ENCODE data around the gene SLC29A3.

GRCh38 chr10:71378336-71379117 is 59.5 kb downstream of the SLC29A3 start:
- no peak for TF ChIP-seq TAF1 (IDR thresholded peaks at IDR 0.05; ENCODE audit: low read depth)
- no peak for TF ChIP-seq REST (IDR thresholded peaks at IDR 0.05; ENCODE audit: low read depth)
- TF ChIP-seq YY1 (IDR thresholded peaks at IDR 0.05; ENCODE audit: low read depth): no peak
- no peak for TF ChIP-seq EP300 (IDR thresholded peaks at IDR 0.05; ENCODE audit: borderline replicate concordance)
- TF ChIP-seq NFIC (IDR thresholded peaks at IDR 0.05): no peak
- no peak for TF ChIP-seq RAD21 (IDR thresholded peaks at IDR 0.05; ENCODE audit: low read depth)
- TF ChIP-seq USF1 (IDR thresholded peaks at IDR 0.05): no peak
- TF ChIP-seq TEAD4 (IDR thresholded peaks at IDR 0.05): no peak
- no peak for TF ChIP-seq MAX (IDR thresholded peaks at IDR 0.05)

Measured in Ishikawa (cell line).